Measurements from ENCODE around the gene ZNF26. TPM values are rescaled to one million over a fixed set of nuclear protein-coding genes. Genes with fewer than 3 reads are reported as not detected.

ZNF26 gene
- total and polyA plus RNA-seq, 12 donors = 2.3 to 6.2 (median 3.8) TPM

GRCh38 chr12:133073836-133074235, 87.7 kb downstream of the ZNF26 start:
- DNase-seq (no peak), ATAC-seq (no peak)
- no peak for TF ChIP-seq CTCF (IDR thresholded peaks at IDR 0.05)
- WGBS, 2 donors = 85 to 88% methylated on average over 2 of the region's 2 CpGs
- peaks cover 0 to 100% (median 84%) of the 10 kb centered on the region in 11 donors for H3K9me3 ChIP-seq
- no peaks in the 10 kb centered on the region for H3K4me1 ChIP-seq
- no peaks in the 10 kb centered on the region for H3K27me3 ChIP-seq
- no peak overlapping the region for H3K27ac ChIP-seq
- H3K4me3 ChIP-seq = no peak overlapping the region
- intact Hi-C loops (cut with DNase I) = no loop called here
- no peaks in the 10 kb centered on the region for H3K36me3 ChIP-seq

Other genes with a start within 250 kb of the ZNF26 start
- 10 to 100 TPM; 23.5 to 39.4 (median 30.5) TPM for gene ANKLE2, start 224.5 kb upstream of the ZNF26 start, total RNA-seq
- gene ANKLE2, start 224.5 kb upstream of the ZNF26 start, polyA plus RNA-seq = 10 to 100 TPM; 17.4 to 23.1 TPM
- 10 to 100 TPM; 27.7 to 46.1 (median 35.7) TPM for gene GOLGA3, start 157.5 kb upstream of the ZNF26 start, total RNA-seq
- 10 to 100 TPM; 10.8 to 12.4 TPM for gene GOLGA3, start 157.5 kb upstream of the ZNF26 start, polyA plus RNA-seq
- gene CHFR, start 98.8 kb upstream of the ZNF26 start, total RNA-seq = 10 to 100 TPM; 10.2 to 19.5 (median 15.0) TPM
- 10 to 100 TPM; 14.4 to 27.2 TPM for gene CHFR, start 98.8 kb upstream of the ZNF26 start, polyA plus RNA-seq
- 10 to 100 TPM in 9 of 10 donors, 1 to 10 TPM in 1; 9.3 to 14.4 (median 12.3) TPM for gene ZNF605, start 30.1 kb upstream of the ZNF26 start, total RNA-seq
- 1 to 10 TPM; 2.0 to 9.7 TPM for gene ZNF605, start 30.1 kb upstream of the ZNF26 start, polyA plus RNA-seq
- gene ZNF84, start 51.1 kb downstream of the ZNF26 start, total RNA-seq = 10 to 100 TPM; 13.3 to 23.0 (median 18.3) TPM
- gene ZNF84, start 51.1 kb downstream of the ZNF26 start, polyA plus RNA-seq = 10 to 100 TPM in 1 of 2 donors, 1 to 10 TPM in 1; 4.6 to 12.0 TPM
- 10 to 100 TPM in 2 of 10 donors, 1 to 10 TPM in 8; 6.8 to 10.5 (median 9.1) TPM for gene ZNF140, start 94.6 kb downstream of the ZNF26 start, total RNA-seq
- gene ZNF140, start 94.6 kb downstream of the ZNF26 start, polyA plus RNA-seq = 10 to 100 TPM in 1 of 2 donors, 1 to 10 TPM in 1; 8.6 to 11.9 TPM
- gene ZNF891, start 143.9 kb downstream of the ZNF26 start, total RNA-seq = 1 to 10 TPM in 3 of 10 donors, under 1 TPM in 7; 0.64 to 1.2 (median 0.88) TPM
- 1 to 10 TPM in 1 of 2 donors, under 1 TPM in 1; 0.23 to 1.0 TPM for gene ZNF891, start 143.9 kb downstream of the ZNF26 start, polyA plus RNA-seq
- gene ZNF10, start 144.3 kb downstream of the ZNF26 start, total RNA-seq = 10 to 100 TPM in 2 of 10 donors, 1 to 10 TPM in 8; 6.5 to 10.5 (median 9.5) TPM
- 1 to 10 TPM; 3.1 to 8.8 TPM for gene ZNF10, start 144.3 kb downstream of the ZNF26 start, polyA plus RNA-seq
- gene ZNF268, start 195.1 kb downstream of the ZNF26 start, total RNA-seq = 10 to 100 TPM in 8 of 10 donors, 1 to 10 TPM in 2; 7.0 to 13.5 (median 11.5) TPM
- 1 to 10 TPM; 2.2 to 3.4 TPM for gene ZNF268, start 195.1 kb downstream of the ZNF26 start, polyA plus RNA-seq
- not detected for gene ANHX, start 249.5 kb downstream of the ZNF26 start, total RNA-seq
- gene ANHX, start 249.5 kb downstream of the ZNF26 start, polyA plus RNA-seq = not detected

Measured in heart right ventricle (tissue), 16 donors.